ENCODE measurements around the gene GLIPR2.
"Not testable (repeated sequence)": the region's sequence is repeated elsewhere in the genome, so short reads cannot be mapped to it uniquely, and the experiment has no call there.

GLIPR2 gene

DNA sequence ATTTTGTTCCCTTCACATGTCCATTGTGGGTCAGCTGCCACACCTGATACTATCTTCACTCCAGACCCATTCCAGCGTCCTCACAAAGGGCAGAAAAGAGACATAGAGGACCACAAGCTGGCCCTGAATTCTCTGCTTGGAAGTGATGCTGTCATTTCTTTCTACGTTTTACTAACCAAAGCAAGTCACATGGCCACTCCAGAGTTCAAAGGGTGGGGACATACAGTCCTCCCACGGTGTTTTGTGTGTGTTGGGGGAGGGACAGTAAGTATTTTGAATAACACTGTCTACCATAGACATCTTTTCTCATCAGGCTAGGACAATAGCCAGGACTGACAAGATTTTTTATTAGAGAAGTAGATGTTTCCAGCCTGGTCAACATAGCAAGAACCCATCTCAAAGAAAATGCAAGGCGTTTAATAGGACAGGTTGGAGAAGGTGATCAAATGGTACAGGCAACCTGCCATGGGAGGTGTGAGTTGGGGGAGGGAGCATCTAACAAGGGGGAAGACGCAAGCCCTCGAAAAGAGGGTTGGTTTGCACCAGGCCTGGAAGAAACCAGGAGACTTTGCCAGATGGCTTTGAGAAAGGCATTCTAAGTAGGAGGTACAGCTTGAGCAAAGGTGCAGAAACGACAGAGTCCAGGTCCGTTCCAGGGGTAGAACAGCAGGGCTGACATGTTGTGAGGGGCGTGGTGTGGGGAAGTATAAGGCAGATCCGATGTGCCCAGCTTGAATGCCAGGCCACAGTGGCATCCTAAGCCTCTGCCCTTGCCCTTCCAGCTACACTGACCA is 11.3 kb upstream of the GLIPR2 start:
- no peak for DNase-seq

DNA sequence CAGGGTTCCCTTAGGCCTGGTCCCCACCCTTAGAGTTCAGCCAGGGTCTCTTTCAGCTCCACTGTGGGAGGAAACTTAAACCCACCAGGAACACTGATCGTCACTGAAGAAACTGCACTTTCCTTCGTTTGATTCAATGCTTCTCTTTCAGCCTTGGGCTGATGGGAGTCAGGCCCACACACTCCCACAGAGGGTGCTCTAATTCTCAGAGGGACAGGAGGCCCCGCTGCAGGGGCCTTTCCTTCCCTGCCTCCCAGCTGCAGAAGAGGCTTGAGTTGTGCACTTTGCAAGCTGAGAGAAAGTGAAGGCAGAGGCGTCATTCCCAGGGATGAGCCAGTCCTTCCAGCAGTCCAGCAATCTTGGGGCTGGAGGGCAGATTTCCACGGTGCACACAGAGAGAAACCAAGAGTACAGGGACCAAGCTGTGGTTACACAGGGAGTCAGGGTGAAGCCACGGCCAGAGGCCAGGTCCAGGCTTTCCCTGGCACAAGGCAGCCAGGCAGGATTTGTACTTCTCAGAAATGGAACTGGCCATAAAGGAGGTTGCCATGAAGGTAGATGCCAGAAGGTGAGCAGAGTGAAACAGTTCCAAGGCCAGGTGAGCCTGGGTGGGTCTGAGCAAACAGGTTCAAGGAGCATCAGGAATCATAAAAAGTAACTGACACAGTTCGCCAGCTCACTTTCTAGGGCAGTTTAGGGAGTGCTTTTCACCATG is 10.4 kb upstream of the GLIPR2 start:
- DNase-seq, result no peak

DNA sequence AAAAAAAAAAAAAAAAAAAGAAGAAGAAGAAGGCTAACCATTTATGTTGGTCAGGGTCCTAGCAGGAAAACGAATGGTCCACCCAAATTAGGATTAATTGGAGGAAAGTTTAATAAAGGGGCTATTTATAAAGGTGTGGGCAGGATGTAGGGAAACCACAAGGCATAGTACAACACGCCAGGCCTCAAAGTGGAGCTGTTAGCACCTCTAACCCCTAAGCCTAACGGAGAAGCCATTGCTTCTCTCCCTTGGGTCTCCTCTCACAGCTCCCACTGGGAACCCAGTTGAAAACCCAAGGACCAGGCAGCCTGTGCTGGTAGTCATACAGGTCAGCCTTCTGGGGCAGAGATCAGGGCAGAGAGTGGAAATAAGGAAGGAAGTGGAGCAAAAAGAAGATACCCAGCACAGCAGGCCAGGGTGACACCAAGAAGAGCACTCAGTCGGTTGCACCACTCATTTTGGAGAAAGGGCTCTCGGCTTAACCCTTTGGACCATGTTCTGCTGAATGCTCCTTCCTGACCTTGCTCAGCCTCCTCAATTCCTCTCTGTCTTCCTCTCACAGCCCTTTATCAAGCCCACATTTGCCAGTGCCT is 8.8 kb upstream of the GLIPR2 start:
- no peak for DNase-seq

DNA sequence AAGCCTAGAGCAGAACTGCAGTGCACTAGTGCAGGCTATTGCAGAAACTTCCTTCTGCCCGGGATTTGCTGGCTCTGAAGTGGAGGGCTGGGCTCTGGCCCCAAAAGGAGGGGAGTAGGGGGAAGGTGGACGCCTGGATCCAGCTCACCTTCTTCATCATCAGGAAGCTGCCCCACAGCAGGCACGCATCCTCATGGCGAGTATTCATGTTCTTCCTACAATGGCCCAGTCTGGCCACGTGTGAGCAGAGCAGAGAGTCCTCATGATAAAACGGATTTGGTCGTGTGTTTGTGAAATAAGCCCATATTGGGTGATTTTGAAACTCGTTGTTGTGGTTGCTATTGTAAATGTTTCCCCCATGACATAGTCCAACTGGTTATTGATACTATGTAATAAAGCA is 8.2 kb upstream of the GLIPR2 start:
- DNase-seq, result no peak

DNA sequence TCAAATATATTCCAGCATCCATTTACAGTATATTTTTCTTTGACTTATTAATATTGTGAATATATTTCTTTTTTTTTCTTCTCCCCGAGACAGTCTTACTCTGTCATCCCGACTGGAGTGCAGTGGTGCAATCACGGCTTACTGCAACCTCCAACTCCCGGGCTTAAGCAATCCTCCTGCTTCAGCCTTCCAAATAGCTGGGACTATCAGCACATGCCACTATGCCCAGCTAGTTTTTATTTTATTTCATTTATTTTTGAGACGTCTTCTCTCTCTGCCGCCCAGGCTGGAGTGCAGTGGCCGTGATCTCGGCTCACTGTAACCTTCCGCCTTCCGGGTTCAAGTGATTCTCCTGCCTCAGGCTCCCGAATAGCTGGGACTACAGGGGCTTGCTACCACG is 7.4 kb upstream of the GLIPR2 start:
- DNase-seq, result no peak

DNA sequence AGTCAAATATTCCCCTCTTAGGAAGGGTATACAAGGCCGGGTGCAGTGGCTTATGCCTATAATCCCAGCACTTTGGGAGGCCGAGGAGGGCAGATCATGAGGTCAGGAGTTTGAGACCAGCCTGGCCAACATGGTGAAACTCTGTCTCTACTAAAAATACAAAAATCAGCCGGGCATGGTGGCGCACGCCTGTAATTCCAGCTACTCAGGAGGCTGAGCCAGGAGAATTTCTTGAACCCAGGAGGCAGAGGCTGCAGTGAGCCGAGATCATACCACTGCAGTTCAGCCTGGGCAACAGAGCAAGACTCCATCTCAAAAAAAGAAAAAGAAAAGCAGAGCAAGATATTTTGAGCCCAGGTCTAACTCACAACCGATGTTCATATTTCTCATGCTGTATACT is 4.9 kb upstream of the GLIPR2 start:
- not testable (repeated sequence) for DNase-seq

DNA sequence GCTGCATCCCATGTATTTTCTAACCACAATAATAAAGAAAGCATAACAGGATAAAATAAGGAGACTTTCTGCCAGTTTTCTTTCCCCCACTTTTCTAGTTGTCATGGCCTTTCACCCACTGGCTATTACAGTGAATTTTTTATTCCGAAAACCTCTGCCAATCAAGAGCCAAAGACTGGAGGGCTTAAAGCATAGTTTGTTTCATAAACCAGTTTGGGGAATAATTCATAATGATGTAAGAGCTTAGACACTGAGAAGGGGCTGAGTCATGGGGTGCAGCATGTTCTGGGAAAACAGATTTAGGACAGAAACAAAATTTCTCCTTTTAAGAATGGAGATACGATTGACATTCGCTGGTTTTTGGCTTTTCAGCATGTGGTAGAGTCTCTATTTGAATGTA is 4.4 kb upstream of the GLIPR2 start:
- peak; percentile 61 for DNase-seq

DNA sequence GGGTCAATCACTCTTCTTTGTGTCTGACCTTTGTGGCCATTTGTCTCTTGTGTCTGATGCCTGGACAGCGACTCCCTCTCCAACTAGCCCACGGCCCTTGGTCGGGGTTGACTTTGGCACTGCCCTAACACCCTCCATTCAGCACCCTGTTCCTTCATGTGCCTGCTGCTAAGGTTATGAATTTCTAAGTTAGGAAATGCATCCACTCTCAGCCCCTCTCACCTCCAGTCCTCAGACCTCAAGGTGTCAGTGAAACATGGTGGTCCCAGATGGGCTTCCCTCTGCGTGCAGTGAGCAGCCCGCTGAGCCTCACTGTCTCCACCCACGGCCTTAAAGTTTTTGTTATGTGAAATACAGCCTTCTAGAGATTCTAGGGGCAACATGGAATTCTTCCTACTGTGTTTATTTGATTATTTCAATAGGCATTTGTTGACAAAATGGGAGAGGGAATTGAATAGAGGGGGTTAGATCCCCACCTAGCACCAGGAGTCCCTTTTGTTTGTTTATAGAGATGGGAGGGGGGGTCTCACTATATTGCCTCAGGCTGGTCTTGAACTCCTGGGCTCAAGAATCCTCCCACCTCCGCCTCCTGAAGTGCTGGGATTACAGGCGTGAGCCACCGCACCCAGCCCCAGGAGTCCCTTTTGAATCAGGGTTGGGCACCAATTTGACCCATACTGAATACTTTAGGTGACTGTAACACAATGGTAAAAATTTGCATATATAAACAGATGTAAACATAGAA is 1.6 kb upstream of the GLIPR2 start:
- no peak for DNase-seq

DNA sequence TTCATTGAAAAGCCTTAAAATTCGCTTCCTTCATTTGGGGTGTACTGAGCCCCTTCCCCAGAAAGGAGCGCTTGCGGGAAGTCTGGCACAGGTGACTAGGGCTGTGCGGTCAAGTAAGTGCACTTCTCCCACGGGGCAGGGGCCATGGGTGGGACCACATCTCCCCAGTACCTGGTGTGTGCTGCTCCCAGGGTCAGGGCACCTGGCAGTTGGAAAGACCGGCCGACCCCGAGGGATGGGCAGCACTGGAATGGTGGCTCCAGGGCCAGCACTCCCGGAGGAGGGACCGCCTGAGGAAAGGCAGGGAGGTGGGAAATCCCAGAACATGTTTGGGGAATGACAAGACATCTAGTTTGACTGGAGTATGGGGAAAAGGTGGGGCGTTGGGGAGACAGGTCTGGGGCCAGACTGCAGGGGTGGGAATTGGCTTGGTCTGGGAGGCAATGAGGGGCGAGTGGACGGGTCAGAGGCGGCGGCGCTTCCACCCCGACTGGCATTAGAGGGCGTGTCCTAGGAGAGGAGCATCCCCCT is 727 bp upstream of the GLIPR2 start:
- no peak for DNase-seq

DNA sequence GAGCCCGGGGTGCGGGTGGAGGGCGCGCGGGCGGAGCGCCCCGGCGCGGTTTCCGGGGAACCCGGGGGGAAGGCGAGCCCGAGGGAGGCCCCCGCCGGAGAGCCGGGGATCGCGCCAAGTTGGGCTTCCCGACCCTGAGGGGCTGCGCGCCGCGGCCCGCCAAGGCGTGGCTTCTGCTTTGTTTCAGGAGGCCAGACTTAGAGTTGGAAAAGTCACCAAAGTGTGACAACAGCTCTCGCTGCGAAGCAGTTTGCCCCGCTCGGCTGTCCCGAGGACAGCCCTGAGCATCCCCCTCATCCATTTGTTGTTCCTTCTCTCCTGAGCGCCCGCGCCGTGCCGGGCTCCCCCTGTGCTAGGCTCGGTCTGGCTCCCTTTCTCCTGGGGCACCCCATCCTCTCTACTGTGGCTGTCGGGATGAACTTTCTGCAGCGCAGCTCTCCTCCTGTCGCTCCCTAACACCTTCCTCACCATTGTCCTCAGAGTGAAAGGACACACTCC is 410 bp downstream of the GLIPR2 start:
- no peak for DNase-seq

DNA sequence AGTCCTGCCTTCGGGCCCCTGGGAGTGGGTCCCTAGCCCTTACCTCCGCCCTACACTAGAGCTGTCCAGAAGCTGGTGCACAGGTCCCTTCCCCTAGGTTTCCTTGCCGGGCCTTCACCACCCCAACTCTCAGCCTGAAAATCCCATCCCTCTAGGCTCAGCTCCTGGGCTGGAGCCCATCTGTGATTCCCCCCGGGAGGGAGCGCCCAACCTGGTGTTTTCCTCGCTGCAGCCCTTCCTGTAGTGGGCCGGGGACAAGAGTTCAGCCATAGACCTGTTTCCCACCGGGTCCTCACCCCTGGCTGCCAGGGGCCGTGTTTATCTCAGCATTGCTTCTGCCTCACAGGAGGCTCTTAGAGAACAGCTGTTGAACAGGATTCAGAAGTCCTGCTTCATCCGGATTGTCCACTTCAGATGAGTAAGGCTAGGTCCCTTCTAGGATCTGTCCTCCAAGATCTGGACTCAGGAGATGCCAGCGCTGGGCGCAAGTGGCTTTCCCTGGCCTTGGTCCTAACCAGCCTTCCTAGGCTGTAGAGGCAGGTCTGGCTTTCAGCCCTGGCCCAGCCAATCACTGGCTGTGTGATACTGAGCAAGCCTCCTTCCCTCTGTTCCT is 965 bp downstream of the GLIPR2 start:
- DNase-seq, result peak; percentile 28

DNA sequence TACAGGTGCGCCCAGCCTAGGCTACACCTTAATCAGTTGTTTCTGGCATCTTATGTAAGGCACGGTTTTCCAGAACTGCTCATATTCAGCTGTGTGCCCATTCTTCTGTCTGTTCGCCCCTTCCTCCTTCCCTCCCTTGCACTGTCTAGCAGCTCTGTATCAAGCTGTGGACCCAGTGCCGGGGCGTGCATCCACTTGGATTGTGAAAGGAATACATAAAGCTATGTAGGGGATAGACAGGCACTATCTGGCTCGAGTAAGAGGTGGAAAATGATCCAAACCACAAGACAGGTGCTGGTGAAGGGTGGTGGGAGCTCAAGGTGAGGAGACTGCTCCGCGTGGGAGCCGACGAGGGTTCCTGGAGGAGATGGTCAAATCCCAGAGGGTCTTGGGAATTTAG is 2.0 kb downstream of the GLIPR2 start:
- no peak for DNase-seq

DNA sequence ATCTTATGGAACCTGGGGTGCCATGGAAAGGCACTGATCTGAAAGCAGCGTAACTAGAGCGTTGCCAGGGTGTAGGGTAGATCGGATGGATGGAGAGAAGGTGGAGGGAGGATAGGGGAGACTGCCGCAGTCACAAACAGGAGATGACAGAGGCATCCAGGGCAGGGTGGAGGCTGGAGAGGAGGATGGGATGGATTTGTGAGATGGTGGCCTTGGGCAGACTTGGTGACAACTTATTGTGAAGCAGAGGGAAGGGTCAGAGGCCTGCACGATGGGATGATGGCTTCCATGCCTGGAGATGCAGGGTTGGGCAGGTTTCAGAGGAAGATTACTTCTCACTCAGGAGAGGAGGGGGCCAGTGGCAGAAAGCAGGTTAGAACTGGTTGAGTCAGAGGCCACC is 2.4 kb downstream of the GLIPR2 start:
- DNase-seq, result no peak

DNA sequence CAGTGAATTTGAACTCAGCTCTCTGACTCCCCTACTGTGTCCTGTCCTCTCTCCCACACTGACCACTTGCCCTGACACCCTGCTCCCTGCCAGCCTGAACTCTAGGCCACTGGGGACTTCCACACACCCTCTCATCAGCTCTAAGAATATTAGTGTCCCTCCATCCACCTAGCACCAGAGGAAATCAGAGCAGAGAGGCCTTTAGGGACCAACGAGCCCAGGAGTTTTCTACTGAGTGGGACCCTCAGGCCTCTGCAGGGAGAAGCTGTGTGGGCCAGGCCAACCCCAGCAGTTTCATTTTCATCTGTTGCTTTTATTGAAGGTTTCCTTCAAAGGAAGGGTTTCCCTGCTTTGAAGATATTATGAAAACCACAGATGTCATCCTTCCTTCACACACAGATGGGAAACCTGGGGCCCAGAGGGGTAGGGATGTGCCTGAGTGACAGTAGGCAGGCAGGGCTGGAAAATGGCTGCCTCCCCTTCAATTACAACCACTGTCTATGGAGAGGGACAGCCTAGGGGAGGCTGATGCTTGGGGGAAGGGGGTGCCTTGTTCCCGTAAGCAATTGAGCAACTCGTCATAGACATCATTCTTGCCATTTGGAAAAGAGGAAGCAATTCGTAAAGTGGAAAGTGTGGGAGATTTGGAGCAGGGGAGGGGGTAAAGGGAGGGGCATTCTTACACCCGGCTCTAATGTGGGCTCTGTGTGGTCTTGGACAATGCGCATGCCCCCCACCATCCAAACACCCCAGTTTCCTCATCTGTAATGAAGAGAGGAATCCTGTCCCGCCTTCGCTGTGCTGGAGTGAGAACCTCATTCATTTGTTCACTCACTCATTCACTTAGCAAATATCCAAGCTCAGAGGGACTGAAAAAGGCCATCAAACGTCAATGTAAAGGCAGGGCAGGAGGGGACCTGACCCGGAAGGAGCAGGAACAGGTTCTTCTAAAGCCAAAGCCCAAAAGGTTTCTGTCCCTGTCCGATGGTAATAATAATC is 3.9 kb downstream of the GLIPR2 start:
- peak; percentile 29 for DNase-seq

DNA sequence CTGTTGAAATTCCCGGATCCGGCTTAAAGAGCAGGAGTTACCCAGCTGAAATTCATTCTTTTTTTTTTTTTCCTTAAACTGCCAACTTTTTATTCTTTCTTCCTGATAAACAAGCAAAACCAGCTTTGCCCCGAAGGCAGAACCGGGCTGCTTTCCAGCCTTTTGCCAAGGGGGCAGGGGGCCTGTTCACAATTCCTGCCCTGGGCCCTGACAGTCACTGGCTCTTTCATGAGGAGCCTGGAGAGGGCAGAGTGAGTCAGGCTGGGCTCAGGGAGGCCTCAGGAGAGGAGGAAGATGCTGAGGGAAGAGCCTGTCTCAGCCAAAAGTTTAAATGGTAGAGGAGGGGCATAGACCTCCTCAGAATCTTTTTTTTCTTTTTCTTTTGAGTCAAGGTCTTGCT is 4.8 kb downstream of the GLIPR2 start:
- peak; percentile 59 for DNase-seq

DNA sequence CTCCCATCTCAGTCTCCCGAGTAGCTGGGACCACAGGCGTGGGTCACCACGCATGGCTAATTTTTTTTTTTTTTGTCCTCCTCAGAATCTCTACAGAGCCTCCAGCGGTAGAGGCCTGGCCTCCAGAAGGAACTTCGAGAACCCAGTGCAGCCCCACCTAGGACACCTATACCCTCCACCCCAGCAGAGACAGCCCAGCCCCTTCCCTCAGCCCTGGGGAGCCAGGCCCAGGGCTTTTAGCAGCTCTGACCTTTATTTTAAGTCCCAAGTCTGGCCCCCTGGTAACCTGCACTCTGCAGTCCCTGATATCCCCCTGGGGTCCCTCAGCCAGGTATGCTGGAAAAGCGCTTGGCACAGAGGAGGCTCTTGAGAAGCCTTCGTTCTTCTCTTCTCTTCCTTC is 5.2 kb downstream of the GLIPR2 start:
- DNase-seq, result no peak

DNA sequence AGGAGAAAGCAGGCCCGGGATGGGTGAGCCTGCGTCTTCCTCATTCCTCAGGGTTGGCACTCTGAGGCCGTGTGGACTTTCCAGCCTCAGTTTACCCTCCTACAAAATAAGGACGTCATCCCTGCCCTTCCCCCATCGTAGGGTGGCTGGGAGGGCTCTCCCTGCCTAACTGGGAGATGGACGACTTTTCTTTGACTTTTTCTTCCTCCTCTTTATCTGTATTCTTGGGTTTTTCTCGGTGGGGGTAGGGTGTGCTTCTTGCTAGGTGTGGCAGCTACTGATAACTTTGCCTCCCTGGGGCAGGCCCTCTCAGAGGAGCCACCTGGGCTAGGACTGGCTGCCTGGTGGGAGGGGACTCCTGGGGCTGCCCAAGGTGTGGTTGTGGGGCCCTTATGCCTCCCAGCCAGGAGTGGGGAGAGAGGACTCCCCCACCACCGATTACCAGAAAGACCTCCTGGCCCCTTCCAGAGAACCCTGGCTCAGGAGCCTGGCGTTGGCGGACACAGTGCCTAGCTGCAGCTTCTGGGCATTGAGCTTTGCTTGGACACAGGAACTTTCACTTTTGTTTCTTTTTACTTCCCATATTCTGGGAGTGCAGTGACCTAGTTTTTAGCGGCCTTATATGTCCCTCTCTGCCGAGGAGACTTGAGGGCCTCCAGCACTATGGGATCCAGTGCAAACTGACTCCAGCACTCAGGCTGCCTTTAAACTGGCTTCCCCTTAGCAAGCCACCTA is 6.1 kb downstream of the GLIPR2 start:
- DNase-seq, result no peak

DNA sequence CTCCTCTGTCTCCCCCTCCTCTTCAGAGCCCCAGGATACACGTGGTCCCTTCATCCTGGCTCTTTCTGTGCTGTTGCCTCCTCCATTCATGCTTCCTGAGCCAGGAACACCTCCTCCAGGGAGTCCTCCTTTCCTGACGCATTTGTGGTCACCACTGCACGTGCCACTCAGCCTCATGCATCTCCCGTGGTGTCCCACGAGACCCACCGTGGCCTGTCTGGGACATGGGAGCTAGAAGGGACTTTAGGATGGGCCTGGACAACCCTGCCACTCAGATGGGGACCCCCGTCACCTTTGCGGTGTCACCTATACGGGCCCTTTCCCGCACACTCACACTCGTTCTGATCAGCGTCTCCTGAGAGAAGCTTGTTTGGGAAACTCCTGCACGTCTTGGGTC is 6.7 kb downstream of the GLIPR2 start:
- no peak for DNase-seq

DNA sequence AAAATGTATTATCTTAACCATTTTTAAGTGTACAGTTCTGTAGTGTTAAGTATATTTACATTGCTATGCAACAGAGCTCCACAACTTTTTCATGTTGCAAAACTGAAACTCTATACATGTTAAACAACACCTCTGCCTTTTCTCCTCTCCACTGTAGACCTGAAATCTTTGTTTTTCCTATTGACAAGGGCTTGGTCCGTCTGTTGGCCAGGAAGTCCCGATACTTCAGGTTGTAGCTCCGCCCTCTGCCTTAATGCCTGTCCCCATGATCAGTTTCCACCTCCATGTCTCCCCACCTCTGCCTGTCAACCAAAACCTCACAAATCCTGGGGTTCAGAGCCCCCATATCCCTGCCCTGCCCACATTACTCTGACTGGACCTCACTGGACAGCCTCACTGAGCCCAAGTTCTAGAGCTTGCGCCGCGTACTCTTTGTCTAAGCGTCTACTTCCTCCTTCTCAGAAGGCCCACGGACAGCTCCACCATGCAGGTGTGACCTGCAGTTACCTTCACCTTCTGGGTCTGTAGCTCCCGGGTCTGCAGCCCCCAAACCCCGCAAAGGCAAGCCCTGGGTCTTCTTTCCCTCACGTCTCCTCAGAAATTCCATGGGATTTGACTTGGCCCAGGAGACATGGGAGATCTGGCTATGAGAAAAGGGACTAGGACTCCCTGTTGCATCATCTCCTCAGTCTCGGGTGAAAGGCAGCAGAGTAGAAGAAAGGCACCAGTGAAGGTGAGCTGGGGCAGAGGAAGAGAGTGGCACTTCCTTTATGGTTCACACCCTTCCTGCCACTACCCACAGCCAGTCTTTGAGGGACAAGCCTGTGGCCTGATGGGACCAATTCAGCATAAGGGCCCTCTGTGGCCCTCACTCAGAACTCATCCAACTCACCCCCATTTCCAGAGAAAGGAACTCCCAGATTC is 8.0 kb downstream of the GLIPR2 start:
- DNase-seq, result no peak
